ENCODE measurements around the gene APOL1.
A peak's percentile ranks its signal among the peaks of the same experiment; 100 is the strongest.
"Not testable (repeated sequence)": the region's sequence is repeated elsewhere in the genome, so short reads cannot be mapped to it uniquely, and the experiment has no call there.

The APOL1 gene

DNA sequence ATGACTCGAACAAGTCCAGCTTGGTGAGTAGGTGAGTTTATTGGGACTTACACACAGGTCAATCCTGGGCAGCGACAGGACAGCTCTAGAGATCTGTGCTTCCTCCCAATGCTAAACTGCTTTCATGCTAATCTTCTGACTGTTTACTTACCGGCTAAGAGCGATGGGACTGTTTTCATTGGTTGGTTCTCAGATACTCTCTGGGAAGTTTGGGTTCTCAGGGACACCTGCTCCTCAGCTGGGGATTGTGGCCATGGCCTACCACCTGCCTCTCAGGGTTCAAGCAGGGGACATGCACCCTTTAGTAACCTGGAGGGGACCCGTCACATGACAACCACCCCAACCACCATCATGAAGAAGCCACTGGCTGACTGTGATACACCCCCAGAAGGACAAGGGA lies 26.7 kb upstream of the APOL1 start:
- DNase-seq = no peak

DNA sequence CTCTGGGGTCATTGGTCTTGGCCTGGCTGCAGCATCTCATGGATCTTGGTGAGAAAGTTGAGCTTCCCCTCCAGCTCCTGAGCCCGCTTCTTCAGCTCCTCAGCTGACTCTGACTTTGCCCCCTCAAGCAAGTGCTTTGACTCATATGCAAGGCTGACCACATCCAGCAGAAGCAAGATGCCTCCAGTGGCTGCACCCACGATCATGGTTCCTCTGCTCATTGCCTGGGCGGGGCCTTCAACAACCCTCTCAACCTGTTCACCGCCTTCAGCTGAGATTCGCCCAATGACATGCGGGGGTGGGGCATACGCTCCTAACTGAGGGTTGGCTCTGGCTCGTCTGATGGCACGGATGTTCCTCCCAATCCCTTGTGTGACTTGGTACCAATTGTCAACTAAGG lies 25.5 kb upstream of the APOL1 start:
- no peak for DNase-seq

DNA sequence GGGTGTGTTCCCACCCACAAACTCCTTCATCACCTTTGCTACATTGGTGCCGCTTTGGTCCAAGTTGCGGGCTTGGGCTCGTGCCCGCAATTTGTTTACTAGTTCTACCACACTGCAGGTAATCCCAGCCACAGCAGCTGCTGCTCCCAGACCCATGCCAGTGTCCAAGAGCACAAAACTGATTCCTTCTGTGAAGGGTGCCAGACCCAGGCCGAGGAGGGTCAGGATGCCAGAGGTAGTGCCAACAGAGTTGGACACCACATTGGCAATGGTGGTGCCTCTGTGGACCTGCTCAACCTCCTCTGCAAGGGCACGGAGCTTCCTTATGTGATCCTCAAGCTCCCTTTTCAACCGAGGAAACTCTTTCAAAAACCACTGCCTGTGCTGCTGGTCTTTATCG lies 25.1 kb upstream of the APOL1 start:
- no peak for DNase-seq

DNA sequence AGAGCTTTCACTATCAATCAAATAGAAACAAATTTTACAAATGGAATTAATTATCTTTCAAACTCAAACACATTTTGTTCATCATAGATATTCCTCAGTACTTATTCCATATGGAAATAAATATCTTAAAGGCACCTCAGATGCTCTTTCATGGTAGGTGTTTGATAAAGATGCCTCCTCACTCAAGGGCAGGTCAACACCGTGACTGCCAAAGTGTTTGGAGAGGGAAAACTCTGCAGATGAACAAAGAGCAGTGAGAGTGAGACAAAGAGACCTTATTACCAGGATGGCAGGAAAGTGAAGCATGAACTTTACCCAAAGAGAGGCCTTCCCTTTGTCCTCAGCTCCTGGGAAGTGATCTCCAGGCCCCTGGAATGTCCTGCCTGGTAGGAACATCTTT lies 24.6 kb upstream of the APOL1 start:
- DNase-seq = not testable (repeated sequence)

DNA sequence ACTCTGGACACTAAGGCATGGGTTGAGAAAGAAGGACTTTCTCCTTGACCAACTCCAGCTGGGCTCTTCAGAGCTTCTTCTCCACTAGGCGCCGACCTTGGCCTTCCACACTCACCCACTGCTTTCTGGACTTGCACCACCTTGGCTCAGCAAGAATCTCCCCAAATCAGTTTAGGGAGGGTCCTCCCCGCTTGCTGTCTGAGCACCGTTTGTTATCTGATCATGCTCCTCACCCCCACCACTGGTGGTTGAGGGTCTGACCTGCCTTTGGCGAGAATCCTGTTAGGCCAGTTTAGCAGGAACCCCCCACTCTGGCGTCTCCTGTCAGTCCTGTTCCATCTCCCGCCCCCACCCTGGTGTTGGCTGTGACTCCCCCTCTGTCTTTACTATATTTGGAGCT lies 24.0 kb upstream of the APOL1 start:
- DNase-seq = no peak

DNA sequence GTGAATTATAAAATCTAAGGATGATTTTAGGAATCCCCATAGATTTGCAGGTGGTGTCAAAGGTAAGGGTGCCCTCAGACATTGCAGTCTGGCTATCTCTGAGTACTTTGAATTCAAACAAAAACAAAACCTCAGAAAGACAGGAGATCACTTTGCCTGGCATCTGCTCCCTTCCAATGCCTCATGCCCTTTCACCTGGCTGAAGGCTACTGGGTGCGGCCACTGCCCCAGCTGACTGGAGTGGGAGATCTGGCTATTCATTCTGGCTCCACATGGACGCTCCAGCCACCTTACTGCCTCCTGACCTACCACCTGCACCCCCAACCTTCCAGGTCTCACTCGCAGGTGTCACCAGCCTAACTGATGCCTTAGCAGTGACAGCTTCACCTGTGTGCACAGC lies 23.3 kb upstream of the APOL1 start:
- not testable (repeated sequence) for DNase-seq

DNA sequence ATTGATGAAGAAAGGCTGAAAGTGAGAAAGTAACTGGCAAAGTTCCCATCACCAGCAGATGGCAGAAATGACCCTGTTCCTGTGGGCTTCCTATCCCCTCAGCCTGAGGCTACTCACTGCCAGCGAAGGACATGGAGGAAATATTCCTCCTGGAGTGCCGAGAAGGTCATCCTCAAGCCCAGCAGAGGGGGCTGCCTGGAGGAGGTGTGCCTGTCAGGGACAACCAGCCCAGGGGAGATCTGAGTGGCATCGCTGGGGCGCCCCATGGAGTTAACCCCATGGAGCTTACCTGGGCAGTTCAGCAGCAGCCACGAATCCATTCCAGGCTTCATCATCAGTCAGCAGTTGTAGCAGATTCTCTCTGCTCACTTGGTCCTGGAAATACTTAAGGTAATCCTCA lies 21.9 kb upstream of the APOL1 start:
- not testable (repeated sequence) for DNase-seq

DNA sequence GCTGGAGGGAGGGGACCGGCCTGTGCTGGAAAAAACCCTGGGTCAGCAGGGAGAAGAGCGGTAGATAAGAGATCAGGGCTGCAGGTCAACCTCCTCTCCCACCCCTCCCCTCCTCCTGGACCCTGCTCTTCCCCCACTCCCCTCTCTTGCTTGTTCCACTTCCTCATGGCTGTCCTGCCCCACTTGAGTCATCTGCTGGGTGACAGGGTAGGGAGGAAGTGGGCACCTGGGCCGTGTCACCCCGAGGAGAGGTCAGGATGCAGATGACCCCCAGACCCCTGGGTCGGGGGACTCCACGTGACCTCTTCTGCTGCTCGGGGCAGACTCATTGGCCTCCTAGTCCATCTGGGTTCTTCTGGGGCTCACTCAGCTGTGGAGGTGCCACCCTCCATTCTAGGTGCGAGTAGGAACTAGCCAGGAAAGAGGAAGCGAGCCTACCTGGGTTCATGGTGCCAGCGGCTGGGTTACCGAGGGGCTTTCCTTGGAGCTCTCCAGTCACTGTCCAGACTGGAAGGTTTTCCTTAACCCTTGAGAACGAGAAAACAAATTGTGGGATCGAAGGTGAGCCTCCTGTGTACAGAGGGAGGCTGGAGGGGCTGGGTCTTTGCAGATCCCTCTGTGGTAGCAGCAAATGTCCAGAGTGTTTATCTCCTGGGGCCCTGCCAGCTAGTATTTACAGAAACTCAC lies 20.1 kb upstream of the APOL1 start:
- no peak for DNase-seq

DNA sequence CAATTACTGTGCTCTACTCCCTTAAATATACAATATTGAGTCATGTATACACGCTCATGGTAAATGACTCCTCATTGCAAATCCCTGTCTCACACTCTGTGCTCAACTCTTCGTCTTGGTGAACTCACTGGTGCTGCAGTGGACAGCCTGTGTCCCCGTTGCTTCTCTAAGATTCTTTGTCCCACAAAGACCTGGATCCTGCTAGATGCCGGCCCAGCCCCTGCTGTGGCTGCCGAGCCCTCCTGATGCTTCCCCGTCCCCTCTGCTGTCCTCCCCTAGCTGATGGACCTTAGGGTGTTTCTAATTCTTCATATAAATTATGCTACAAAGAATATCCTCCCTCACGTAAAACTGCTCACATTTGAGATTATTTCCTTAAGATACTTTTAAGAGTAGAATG lies 19.1 kb upstream of the APOL1 start:
- no peak for DNase-seq

DNA sequence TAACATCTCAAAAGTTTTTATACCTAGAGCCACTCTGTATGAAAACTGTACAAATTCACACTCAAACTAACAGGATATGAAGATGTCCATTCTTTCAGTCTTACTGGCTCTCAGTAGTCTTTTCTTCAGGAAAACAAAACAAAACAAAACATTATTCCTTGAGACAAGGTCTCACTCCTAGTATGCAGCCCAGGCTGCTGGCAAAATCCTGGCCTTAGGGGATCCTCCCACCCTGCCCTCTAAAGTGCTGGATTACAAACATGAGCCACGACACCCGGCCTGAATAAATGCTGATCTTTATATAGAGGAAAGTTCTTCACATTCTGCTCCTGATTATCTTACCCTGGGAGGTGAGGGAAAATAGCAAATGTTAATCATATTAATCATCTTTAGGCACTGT lies 18.7 kb upstream of the APOL1 start:
- DNase-seq = no peak

DNA sequence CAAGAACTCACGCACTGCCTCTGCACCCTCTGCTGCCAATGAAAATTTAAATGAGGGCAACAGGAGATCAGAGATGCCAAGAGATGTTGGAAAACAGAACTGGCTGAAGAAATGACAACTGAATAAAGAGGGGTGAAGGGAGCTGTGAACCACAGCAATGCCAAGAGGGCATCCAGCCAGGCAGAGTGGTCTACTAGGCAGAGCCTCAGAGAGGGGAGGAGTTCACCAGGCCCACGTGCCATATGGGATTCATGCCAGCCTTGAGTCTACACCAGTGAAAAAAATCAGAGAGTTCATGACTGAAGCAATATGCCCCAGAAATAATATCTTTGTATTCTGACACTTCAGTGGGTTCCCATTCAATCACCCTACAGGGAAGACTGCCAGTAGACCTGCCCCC lies 18.0 kb upstream of the APOL1 start:
- DNase-seq = no peak

DNA sequence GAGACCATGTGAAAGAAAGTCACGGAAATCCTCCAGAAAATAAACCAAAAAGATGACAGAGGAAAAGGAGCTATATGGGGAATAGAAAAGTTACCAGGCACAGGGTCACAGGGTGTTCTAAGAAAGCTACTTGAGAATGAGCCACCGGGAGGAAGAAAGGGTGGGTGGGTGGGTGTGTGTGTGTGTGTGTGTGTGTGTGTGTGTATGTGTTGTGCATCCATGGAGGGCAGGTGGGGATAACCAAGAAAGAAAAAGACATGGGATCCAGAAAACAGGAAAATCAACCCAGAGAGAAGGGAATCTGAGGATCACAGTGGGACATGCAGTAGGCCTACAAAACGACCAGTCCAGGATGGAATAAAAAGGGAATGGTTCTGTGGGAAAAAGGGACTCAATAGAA lies 17.3 kb upstream of the APOL1 start:
- no peak for DNase-seq

DNA sequence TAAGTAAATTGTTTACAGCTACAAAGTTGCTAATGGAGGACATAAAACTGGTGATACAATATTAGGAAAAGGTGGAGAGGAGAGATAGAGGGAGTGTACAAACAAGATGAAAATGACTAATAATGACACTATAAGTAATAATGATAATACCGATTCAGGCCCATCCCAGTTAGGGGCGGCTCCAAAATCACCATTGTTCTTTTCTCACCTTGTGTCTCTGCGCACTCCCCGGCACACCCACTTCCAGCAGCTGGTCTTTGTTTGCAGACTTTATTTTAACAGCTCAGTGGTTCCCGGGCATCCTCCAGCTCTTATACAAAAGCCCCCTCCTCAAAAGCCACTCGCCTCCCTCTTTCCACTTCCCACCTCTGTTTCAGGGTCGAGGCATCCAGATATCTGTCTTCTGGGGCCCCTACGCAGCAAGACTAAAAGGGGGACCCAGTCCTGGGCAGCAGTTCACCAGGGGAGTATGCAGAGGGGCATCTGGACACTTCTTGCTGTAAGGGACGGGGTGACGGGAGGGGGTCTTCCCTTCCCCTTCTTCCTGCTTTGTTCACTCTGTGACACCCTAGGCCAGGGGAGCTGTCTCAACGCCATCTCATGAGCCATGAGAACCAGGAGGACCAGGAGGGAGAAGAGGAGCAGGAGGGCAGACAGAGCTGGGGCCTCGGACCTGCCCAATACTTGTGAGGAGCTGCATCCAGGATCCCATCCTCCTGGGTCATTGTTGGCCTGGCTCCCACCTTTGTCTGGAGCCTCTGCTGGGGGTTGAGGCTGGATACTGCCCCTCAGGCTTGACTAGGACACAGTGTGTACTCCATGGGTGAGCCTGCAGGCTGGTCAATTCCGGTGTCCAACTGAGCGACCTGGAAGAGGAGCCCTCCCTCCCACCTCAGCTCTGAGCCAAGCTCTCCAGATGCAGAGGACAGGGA lies 16.3 kb upstream of the APOL1 start:
- DNase-seq = no peak

DNA sequence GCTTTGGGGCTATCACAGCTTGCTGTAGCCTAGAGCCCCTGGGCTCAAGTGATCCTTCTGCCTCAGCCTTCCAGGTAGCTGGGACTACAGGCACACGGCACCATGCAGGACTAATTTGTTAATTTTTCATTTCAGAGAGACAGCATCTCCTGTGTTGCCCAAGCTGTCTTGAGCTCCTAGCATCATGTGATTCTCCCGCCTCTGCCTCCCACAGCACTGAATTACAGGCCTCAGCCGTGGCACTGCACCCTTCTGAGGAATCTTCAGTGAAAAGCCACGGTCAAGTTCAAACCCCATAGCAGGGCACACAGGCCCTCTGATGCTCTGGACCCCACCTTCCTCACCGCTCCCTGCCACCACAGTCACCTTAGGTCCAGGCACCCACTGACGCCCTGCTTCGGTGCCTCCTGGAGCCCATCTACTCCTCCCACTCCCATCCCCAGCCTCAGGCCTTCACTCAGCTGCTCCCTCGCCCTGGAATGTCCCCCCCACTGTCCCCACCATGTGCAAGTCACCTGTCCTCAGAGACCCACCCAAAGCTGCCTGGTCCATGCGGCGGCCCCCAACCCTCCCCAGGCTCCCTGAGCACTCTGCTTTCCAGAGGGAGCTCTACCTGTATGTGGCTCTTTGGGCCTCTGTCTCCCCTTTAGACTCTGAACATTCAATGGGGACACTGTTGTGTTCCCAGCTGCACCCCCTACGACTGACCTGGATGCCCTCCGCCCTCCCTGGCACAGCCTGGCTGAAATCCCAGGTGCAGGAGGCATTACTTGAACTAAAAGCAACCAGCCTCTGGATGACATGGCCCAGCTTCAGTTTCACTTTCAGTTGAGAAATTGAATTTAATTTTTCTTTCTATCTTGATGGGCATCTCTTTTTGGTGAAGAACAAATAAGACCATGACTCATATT lies 15.2 kb upstream of the APOL1 start:
- DNase-seq = no peak

DNA sequence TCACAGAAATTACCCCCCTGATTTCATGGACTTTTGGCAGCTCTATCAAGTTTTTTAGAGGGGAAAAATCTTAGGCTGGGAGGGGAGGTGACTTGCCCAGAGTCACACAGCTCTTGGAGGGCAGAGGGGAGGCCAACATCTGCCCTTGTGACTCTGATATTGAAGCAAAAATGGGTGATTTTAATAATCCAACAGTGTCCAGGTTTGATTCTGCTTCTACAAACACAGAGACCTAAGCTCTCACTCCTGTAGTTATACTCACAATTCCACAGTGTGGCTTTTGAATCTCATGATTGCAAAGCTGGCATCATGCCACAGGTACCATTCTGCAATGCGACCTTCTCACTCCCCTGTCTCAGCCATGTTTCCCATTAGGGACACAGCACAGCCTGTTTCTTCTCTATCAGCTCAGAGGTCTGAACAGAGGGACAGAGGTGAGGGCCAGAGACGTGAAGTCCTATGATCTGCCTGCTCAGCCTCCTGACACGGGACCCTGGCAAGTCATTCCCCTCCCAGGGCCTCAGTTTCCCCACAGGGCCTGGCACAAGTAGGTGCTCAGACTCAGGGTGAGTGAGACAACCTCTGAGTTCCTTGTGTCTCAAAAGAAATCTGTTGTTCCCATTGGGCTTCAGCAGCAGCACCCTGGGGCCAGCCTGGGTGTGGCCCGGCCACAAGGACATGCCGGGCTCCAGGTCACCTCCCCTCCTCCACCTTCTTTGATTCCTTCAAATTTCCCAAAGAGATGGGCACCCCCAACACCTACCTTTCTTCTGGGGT lies 14.4 kb upstream of the APOL1 start:
- no peak for DNase-seq

DNA sequence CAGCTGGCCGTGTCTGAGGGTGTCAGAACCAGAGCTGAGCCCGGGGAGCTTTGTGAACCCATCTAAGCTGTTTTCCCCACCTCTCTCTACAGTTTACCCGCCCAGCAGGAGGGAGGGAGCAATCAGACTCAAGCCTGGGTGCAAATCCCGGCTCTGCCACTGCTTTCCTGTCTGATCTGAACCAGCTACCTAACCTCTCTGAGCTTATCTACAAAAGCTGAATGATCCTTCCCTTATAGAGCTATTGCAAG lies 13.9 kb upstream of the APOL1 start:
- no peak for DNase-seq

DNA sequence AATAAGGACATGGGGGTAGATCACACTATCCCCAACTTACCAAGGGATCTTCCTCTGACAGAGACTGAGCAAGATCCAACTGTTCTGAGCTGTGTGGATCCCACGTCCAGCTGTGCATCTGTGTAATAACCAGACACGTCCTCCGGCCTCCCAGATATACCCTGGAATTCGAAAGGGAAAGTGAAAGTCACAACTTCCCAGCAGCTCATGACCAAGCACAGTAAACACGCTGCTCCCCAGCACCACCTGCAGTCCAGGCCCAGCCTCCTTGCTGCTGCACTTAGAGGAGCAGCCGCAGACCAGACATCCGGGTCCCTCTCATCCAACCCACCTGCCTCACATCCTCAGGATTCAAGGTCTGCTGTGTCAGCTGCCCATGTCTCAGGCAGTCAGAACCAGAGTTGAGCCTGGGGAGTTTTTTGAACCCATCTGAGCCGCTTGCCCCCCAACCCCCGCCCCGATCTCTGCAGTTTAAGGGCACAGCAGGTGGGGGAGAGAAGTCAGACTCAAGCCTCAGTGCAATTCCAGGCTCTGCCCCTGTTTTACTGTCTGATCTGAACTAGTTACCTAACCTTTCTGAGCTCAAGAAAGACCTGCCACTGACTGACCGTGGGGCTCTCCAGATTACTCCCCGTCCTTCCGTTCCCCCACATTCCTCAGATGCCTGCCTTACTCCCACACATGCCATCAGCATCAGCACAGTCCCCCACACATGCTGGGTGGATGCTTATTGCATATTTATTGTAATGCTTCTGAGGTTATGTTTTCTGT lies 13.3 kb upstream of the APOL1 start, which contains the start of gene APOL2:
TSS of gene APOL2 (minus strand) at position 127 of the 771 bp plus-strand sequence. CDS start 6,365 bp downstream, outside the sequence.
- DNase-seq = peak; percentile 59

DNA sequence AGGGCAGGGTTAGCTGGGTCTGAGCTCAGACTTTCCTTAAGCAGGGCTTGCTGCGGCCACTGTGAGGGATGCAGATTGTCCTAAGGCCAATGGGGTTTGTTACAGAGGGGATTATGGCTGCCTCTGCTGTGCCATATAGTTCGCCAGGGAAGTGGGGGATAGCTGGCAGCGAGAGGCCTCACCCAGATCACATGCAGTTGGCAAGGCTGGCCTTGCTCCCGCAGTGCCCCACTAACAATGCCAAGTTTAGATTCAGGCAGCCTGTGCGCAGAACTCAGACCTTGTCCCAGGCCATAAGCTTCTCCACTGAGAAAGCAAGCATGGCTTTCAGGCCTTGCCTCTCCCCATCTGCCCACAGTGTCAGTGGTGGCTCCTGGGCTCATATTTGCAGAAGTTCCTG lies 8.9 kb upstream of the APOL1 start:
- DNase-seq = no peak

DNA sequence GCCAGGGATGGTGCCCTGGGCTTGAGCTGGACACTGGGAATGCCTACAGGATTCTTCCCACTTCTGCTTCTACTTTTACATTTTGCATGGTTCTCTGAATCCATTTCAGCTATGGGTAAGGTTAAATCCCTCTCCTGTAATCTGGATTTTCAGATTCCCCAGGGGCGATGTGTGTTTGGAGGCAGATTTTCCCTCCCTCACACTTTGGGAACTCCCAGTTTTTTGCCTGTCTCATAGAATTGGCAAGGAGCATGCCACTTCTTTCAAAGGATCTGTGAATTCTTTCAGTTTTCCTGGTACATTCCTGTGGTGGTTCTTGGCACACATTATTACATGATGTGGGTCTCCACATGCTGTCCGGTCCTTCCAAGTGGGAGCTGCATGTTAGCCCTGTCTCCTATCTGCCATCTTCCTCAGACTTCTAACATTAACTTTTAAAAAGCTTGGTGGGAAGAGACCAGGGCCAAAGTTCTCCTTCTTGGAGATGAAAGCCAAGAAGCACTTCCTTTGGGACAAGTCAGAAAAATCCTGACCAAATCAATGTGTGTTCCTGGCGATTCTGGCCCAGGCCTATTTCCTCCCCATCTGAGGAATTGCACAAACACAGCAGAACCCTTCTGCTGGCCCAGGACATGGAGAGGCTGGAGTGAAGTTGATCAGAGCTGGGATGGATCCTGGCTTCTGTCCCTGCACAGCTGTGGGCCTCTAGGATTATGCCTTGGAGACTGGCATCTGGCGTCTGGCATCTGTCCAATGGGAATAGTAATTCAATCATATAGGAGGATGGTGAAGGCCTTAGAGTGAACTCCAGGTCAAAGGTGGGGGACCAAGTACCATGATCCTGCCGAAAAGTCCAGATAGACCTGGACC lies 8.2 kb upstream of the APOL1 start:
- DNase-seq = peak; percentile 55

DNA sequence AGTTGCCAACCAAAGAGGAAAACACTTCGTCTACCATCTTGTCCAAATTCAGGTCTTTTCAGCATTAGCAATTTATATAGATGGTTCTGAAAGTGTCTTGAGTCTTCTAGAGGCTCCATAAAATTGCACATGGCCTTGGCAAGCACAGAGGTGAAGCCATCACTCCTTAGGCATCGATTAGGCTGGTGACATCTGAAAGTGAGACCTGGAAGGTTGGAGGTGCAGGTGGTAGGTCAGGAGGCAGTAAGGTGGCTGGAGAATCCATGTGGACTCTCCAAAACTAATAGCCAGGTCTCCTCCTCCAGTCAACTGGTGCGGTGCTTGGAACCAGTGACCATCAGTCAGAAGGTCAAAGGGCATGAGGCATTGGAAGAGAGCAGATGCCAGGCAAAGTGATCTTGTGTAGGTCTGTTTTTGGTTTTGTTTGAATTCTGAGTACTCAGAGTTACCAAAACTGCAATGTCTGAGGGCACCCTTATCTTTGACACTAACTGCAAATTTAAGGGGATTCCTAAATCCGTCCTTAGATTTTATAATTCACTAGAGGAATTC lies 7.1 kb upstream of the APOL1 start:
- DNase-seq = no peak

DNA sequence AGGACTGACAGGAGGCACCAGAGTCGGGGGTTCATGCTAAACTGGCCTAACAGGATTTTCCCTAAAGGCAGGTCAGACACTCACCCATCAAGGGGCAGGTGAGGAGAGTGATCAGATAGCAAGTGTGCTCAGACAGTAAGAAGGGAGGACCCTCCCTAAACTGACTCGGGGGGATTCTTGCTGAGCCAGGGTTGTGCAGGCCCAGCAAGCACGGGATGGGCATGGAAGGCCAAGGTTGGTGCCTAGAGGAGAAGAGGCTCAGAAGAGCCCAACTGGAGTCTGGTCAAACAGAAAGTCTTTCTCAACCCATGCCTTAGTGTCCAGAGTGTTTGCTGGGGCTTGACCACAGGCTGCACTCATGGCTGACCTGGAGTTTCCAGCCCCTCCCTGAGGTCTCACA lies 6.2 kb upstream of the APOL1 start:
- DNase-seq = no peak
